Gastroesophageal sphincter (tissue), 3 donors: ENCODE data around the gene BRINP1.

Experiments
- EP300 ChIP-seq: sonication (generic); formaldehyde crosslinking; IDR thresholded peaks from one replicate; pipeline ENCODE4 v1.6.1; 2017; ENCODE audit warnings: antibody characterized with exemption, mild to moderate bottlenecking
- POLR2A ChIP-seq, 2 donors: fragments of 450-650 bp; IDR thresholded peaks; one replicate each; pipeline ENCODE4 v1.6.1; 2017; ENCODE audit warnings: antibody characterized with exemption in 2 of 2, mild to moderate bottlenecking in 2 of 2, moderate library complexity in 1 of 2
- POLR2AphosphoS5 ChIP-seq: sonication (generic); formaldehyde crosslinking; IDR thresholded peaks from one replicate; pipeline ENCODE4 v1.6.1; 2017; ENCODE audit warnings: antibody characterized with exemption
- TF ChIP-seq, protein P1 (sequence below), 4 experiments: fragments of 200-600 bp in 2 of 4; fragments of 450-650 bp in 2 of 4; sonication (generic) in 1 of 4; IDR thresholded peaks; one replicate each; pipeline ENCODE4 v1.5.1; 2017 to 2019; ENCODE audit warnings: antibody characterized with exemption in 4 of 4, mild to moderate bottlenecking in 2 of 4, moderate library complexity in 2 of 4

GRCh38 chr9:119368179-119368578 is 1.1 kb downstream of the BRINP1 start:
- TF ChIP-seq, protein P1, sequence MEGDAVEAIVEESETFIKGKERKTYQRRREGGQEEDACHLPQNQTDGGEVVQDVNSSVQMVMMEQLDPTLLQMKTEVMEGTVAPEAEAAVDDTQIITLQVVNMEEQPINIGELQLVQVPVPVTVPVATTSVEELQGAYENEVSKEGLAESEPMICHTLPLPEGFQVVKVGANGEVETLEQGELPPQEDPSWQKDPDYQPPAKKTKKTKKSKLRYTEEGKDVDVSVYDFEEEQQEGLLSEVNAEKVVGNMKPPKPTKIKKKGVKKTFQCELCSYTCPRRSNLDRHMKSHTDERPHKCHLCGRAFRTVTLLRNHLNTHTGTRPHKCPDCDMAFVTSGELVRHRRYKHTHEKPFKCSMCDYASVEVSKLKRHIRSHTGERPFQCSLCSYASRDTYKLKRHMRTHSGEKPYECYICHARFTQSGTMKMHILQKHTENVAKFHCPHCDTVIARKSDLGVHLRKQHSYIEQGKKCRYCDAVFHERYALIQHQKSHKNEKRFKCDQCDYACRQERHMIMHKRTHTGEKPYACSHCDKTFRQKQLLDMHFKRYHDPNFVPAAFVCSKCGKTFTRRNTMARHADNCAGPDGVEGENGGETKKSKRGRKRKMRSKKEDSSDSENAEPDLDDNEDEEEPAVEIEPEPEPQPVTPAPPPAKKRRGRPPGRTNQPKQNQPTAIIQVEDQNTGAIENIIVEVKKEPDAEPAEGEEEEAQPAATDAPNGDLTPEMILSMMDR (IDR thresholded peaks at IDR 0.05) = no peak
- TF ChIP-seq POLR2AphosphoS5 = no peak
- no peak for TF ChIP-seq POLR2A (IDR thresholded peaks at IDR 0.05)
- no peak for TF ChIP-seq EP300
